Occipital lobe (tissue), 3 donors: Measurements from ENCODE around the gene HTR3C. TPM values are rescaled to one million over a fixed set of nuclear protein-coding genes. Genes with fewer than 3 reads are reported as not detected.

Experiments
- DNase-seq: peaks from one replicate; lab custom pipeline; 2025; lab: John Stamatoyannopoulos, UW
- small RNA-seq: library from RNA; depleted of rRNA; stranded (forward); fragments of <200 nt; gene quantifications from one replicate; pipeline ENCODE3, GENCODE V24; 2014
- total RNA-seq: library from RNA; depleted of rRNA; stranded (reverse); fragments of >200 nt; gene quantifications from one replicate; pipeline ENCODE4 v1.2.3, GENCODE V29; 2014

Gene HTR3C
- total RNA-seq, 1 donor from 2014 or later: not detected

DNA sequence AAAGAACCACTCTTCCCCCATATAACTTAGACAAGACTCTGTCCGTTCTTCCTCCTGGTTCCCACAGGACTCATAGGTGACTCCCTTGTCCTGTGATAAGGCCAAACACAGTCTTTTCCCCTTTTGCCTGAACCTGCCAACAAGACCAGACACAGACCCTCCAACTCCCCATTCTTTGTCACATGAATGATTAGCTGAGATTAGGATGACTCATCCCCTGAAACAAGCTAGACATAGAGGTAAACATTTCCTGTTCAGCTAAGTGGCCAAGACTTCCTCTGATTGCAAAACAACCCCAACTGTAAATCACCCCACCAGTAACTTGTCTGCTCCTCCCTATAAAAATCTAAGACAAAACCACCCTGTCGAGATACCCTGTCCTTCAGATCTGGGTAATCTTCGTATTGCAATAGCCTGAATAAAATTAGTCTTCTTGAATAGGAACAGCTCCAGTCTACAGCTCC, 32.6 kb downstream of the HTR3C start:
- no peak for DNase-seq

DNA sequence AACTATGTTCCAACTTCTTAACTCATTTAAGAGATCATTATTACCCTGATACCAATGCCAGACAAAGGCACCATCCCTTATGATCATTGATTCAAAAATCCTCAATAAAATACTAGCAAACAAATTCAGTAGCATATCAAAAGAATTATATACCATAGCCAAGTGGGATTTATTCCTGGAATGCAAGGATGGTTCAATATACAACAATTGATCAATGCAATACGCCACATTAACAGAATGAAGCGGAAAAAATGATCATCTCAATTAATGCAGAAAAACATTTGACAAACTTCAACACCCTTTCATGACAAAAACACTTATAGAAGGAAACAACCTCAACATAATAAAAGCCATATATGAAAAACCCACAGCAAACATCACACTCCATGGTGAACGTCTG, 39.4 kb downstream of the HTR3C start:
- DNase-seq: no peak

DNA sequence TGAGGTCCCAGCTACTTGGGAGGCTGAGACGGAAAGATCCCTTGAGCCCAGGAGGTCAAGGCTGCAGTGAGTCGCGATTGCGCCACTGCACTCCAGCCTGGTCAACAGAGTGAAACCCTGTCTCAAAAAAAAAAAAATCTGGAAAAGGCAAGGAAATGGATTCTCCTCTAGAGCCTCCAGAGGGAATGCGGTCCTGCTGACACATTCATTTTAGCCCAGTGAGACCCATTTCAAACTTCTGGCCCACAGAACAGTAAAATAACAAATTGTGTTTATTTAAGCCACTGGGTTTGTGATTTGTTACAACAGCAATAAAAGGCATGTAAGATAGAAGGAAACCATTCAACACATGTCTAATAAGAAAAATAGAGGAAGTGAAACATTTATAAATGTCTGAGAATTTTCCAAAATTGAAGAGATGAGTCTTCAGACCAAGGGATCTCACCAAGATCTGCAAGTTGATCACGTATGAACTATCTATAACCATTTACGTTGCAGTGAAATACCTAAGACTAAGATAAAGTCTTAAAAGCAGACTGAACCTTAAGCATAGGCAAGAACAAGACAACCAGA, 44.0 kb downstream of the HTR3C start, which contains the start of gene HTR3E:
HTR3E (plus strand) TSS at position 254 of the 573 bp plus-strand sequence. CDS start 466 bp downstream, outside the sequence.
- DNase-seq: no peak

DNA sequence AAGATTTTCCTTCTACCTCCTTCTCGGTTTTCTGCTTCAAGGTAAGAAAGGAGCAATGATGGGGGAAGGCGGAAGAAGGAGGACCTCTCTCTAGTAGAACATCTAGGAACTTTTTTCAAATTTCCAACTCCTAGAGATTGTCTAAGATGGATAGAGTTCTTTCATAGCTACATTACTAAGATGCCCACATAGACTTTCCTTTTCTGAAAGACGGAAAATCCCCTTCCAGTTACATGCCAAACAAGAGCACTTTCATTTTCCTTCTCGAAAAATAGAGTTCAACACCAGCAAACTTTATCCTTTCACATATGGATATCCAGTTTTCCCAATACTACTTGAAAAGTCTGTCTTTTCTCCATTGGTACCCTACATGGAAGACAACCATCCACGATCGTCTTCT, 44.7 kb downstream of the HTR3C start:
- DNase-seq: no peak

DNA sequence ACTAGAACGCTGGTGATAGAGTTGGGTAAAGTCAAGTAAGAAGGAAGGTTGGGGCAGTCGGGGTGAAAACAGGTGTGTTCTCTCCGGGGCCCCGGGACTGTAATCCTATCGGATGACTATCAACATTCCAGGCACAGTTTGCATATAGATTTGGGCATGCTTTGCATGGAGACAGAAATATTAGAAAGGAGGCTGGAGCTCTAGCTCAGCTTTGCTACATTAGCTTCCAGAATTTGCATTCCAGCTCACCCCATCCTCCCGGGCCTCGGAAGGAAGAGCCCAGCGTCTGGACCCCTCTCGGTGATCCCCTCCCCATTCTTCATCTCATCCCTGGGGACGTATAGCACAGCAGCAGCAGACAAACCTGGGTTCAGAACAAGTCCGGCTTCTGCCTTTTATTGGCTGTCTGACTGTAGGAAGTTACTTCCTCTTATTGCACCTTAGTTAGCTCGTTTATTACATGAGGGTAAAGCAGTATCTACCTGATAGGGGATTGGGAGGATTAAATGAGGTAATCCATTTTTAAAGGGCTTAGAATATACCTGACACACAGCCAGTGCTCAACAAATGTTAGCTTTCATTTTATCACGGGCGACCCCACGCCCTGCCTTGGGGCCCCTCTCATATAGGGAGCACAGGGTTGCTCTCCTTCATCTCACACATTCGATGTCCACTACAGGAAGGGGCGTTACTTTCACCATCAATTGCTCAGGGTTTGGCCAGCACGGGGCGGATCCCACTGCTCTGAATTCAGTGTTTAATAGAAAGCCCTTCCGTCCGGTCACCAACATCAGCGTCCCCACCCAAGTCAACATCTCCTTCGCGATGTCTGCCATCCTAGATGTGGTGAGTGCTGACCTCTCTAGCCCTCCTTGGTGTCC, 47.2 kb downstream of the HTR3C start:
- DNase-seq: no peak

Small RNA genes lying within 50 kb of the gene (small RNA-seq; reads per million reads assigned to genes)
- gene RF00019: not detected

Other genes starting within 250 kb of the HTR3C start
- gene MAP6D1, start 227.5 kb upstream of the HTR3C start, total RNA-seq: 4.5 TPM
- gene PARL, start 168.2 kb upstream of the HTR3C start, total RNA-seq: 26.8 TPM
- gene ABCC5, start 35.2 kb upstream of the HTR3C start, total RNA-seq: 55.4 TPM
- not detected for gene HTR3D, start 21.3 kb upstream of the HTR3C start, total RNA-seq
- gene HTR3E, start 44.0 kb downstream of the HTR3C start, total RNA-seq: not detected
- gene EIF2B5, start 82.3 kb downstream of the HTR3C start, total RNA-seq: 45.5 TPM
- gene DVL3, start 102.3 kb downstream of the HTR3C start, total RNA-seq: 30.9 TPM
- gene AP2M1, start 121.8 kb downstream of the HTR3C start, total RNA-seq: 263 TPM
- gene ABCF3, start 133.2 kb downstream of the HTR3C start, total RNA-seq: 41.2 TPM
- 0.31 TPM for gene VWA5B2, start 176.5 kb downstream of the HTR3C start, total RNA-seq
- 10.6 TPM for gene ALG3, start 195.9 kb downstream of the HTR3C start, total RNA-seq
- 0.94 TPM for gene EEF1AKMT4, start 196.6 kb downstream of the HTR3C start, total RNA-seq
- gene CAMK2N2, start 208.5 kb downstream of the HTR3C start, total RNA-seq: 3.4 TPM
- gene ECE2, start 223.0 kb downstream of the HTR3C start, total RNA-seq: 2.2 TPM
- gene PSMD2, start 246.2 kb downstream of the HTR3C start, total RNA-seq: 244 TPM